Femur (tissue), 1 donor: ENCODE data around the gene NAIF1.

Experiments
- DNase-seq: peaks from one replicate; pipeline ENCODE4 v3.0.0-alpha.2; 2017

The NAIF1 gene

GRCh38 chr9:128102196-128102595 is 35.1 kb upstream of the NAIF1 start:
- peak; percentile 18 for DNase-seq

GRCh38 chr9:128101690-128102089 is 34.6 kb upstream of the NAIF1 start:
- DNase-seq: peak; percentile 18

DNA sequence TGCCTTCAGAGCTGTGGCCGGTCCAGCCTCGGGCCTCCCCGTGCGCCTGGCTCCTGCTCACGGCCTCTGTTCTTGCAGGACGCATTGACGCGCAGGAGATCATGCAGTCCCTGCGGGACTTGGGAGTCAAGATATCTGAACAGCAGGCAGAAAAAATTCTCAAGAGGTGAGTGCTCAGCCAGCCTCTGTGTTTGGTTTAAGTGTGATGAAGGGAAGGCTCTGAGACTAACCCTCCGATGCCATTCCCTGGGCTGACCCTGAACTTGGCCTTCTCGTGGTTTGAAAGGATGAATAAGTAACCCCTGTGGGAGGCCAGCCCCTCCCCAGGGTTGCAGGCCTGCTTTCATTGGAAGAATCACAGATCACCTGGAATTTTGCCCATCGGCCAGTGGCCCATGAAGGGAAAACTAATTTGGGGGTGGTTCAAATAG is 34.1 kb upstream of the NAIF1 start:
- peak; percentile 19 for DNase-seq

GRCh38 chr9:128100581-128100980 is 33.5 kb upstream of the NAIF1 start:
- peak; percentile 23 for DNase-seq

DNA sequence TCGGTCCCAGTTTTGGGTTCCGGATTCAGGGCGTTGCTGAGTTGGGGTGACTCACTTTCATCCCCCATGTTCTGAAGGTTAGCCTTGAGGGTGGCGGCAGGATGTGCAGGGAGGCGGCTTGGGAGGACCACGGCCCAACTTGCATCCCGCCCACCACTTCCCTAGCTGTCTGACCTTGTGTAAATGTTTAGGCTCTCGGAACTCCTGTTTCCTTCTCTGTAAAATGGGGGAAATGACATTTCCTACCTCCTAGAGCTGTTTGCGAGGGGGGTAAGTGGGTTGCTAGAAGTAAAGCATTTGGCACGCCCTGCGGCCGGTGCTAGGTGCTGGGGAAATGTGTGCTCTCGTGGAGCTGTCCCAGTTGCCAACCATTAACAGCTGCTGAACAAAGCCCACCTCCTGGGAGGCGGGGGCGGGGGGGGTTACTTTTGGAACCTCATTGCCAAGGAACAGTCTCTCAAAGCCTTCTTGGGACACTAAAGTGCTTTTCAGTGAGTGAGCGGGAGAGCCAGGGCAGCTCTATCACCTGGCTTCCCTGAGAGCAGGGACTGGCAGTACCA is 32.9 kb upstream of the NAIF1 start:
- peak; percentile 47 for DNase-seq

- DNase-seq: peak; percentile 43
Measured at GRCh38 chr9:128099231-128099931, 32.3 kb upstream of the NAIF1 start.

DNA sequence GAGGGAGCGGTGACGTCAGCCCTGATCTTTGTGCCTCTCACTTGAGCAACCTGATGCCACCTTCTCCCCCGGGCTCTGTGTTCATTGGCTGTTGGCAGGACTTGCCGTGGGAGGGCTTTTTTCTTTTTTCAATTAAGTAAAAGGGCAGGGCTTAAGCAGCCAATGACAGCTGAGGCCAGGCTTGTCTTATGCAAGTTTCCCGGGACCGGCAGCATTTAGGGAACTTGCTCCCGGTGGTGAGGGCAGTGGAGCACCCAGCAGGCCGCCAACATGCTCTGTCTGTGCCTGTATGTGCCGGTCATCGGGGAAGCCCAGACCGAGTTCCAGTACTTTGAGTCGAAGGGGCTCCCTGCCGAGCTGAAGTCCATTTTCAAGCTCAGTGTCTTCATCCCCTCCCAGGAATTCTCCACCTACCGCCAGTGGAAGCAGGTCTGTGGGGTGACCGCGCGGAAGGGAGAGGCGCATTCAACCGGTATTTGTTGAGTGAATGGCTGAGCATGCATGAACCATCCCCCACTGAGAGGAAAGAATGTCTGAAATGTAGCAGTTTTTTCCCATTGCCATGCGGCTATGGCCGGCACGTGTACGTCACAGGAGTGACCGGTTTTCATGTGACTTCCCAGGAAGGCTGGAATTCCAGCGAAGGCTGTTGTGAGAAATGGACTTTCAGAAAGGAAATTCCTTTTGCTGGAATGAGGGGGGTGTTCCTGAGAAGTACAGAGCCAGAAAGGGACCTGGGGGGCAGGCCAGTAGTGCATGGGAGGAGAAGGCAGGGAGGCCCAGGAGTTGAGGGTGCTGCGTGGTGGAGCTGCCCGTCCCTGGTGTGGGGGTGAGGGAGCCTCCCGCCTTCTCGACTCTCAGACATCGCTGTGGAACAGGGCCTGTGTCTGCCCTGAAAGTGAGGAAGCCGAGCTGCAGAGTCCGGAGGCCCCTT is 31.4 kb upstream of the NAIF1 start:
- peak; percentile 92 for DNase-seq

DNA sequence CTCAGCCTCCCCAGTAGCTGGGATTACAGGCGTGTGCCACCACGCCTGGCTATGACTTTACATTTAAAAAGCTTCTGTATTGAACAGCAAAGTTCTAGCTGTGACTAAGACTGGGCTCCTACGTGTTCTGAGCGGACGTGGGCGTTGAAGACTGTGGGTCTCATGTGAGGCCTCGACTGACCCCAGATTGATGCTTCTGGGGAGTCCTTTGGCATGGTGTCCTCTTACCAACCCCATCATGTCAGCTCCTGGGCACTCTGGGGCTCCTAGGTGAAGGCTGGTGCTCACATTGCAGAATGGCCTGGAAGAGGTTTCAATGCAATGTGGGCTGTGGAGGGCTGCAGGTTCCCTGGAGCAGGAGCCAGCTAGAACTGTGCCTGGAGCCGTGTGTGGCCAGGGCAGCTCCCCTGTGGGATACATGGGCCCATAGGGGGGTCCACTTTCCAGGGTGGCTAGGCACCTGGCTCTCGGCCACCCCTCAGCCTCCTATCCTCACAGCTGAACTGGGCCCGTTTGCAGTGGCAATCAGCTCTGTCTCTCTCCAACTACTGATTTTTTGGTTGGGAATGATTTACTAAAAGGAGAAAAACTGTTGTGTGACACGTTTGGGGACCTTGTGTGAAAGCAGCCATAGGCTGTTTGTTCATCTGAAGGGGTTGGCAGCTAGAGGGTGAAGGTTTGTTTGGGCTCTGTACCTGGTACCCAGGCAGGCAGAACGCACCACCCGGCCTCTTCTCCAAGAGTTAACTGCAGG is 30.6 kb upstream of the NAIF1 start:
- no peak for DNase-seq

- DNase-seq: no peak
Measured at GRCh38 chr9:128096616-128097536, 29.8 kb upstream of the NAIF1 start.

DNA sequence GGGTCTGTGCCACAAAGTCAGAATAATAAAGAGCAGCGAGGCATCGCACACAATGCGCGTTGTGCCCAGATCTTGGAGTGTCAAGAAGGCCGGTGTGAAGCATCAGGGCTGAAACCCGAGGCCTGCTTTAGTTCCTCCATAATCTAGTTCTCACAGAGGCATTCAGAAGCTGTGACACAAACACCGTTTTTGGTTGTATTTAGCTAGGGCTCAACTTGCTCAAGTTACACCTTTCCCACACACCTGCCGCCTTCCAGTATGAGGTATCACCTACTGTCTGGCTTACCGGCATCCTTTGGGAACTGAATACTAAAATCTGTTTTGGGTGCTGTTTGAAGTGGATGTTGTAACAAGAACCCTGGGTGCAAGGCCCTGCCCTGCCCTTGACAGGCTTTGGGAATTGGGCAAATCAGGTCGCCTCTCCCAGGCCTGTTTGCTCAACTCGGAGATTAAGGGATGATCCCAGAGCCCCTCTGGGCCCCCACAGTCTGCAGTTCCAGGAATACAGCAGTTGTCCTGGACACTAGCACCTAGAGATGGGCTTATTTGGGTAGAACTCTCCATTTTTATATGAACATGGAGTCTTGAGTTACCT is 27.9 kb upstream of the NAIF1 start:
- DNase-seq: no peak

DNA sequence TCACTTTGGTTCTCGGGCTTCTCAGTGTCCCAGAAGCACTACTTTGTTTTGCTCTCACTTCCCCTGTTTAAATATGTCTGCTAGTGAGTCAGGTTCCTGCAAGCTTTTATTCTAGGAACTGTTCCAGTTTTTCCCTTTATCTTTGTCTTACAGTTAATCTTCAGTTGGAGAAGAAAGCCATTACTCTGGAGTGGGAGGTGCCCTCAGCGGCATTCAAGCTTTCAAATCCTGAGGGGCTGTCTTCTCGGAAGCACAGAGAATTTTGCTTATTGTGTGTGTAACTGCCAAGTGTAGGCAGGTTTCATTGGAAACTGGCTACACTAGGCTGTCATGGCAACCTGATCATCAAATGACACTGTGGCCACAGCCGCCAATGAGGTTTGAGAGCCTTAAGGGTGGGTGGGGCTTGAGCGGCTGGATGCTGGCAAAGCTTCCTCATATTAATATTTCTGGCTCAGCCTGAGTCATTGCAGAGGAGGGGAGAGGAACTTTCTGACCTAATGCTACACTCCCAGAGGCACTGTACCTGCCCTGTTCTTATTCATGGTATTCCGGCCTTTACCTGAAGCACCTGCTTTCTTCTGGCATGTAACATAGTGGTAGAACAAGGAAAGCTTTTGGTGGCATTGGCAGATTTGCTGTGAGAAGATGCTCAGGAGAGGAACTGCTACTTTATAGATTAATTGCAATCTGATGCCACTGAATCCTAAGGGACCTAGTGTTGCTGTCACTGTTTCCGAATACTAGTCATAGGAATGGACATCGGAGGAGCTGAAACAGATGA is 27.2 kb upstream of the NAIF1 start:
- DNase-seq: peak; percentile 97

DNA sequence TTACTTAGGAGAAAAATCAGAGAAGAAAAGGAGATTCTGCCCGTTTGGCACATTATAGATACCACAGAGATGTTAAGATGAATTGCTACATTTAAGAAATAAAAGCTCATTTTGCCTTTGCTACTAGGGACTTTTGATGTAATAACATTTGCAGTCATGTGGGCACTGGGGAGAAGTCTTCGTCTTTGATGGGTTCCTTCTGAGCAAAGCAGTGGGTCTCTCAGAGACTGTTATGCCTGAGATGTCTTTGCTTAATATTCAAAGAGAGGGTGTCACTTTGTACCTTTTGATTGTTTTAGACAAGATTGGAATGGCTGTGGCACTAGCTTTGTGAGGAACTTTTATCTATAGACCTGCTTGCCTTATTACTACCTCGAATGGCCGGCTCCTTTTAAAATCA is 25.9 kb upstream of the NAIF1 start:
- no peak for DNase-seq

DNA sequence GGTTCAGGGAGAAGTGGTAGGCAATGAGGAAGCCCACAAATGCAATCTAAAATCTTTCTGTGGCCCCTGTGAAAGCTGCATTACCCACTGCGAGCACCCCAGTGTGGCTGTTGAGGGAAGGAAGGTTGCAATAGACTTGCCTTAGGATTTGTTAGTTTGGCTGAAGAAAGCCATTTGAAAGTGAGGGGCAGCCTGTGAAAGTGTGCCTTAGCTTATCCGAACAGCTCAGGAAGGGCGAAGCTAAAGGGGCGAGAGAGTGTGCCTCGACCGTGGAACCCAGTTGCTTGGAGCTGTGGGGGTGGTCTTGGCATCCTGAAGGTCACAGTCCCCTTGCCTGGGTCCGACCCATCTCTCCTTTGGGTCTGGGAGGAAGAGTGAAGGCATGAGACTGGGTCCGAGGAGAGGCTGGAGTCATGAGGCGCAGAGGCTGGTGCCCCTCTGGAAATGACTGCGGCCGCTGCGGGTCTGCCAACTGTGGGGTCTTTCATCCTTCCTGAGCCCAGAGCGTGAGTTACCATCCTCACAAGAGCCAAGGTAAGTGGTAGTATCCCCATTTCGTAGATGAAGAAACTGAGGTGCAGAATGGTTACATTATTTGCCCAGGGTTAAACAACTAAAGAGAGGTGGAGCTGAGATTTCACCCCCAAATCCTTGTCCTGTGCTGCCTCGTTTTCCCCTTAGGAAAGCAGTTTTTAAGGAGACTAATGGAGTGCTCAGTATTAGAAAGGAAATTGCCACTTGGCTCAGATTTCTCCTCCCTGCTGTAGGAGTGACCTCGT is 25.3 kb upstream of the NAIF1 start:
- DNase-seq: no peak

GRCh38 chr9:128091571-128091970 is 24.5 kb upstream of the NAIF1 start:
- DNase-seq: no peak

DNA sequence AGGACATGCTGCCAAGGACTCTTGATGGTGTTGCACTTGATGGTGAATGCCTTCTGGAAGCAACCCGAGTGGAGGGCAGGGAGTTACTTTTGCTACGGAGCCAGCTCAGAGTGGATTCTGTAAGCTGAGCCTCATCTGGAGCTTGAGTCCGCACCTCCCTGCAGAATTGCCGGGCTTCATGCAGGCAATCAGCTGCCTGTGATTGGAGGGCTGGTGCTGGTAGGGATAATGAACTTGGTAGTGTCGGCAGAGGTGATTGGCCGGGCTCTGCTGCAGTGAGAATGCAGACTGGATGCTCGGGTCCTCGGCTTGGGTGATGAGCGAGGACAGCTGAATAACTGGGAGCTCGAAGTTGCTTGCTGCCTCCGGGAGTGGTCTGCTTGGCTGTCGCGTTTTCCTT is 24.0 kb upstream of the NAIF1 start:
- peak; percentile 96 for DNase-seq

DNA sequence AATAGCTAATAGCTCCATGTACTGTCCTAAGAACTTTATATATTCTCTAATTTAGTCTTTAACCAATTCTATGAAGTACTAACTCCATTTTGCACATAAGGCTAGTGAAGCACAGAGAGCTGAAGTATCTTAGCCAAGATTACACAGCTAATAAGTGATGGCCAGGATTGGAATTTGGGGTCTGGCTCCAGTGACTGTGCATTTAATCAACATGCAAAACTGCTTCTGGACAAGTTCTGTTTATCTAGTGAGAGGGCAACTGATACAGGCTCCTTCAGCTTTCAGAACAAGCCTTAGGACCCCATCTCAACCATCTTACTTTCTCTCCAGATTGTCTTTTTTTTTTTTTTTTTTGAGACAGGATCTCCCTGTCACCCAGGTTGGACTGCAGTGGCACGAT is 22.2 kb upstream of the NAIF1 start:
- no peak for DNase-seq

DNA sequence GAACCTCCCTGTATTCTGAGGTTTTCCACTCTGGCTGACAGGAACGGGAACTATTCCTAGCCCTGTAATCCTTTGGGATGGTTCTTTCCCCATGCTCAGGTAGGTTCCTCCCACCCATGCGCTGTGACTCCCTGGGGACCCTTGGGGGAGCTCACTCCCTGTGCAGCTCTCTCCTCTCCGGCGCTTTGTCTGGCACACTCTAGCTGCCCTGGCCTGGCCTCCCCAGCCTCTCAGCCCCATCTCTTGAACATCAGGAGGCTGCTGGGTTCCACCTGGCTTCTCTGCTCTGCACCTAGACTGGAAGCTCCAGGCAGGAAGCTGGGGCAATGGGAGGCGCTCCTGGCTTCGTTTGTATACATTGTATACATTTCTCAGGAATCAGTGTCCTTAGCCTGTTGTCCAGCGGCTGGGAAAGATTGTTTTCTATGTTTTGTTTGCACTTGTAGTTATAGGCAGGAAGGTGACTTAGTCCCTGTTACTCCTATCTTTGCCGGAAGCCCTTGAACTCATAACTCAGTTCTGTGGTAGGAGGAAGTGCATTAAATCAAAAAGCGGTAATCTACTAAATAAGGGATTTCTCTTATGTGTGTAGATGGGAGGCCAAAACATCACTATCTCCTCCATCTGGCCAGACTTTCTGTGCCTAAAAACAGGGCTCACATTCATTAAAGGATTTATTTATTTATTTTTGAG is 21.3 kb upstream of the NAIF1 start:
- no peak for DNase-seq

DNA sequence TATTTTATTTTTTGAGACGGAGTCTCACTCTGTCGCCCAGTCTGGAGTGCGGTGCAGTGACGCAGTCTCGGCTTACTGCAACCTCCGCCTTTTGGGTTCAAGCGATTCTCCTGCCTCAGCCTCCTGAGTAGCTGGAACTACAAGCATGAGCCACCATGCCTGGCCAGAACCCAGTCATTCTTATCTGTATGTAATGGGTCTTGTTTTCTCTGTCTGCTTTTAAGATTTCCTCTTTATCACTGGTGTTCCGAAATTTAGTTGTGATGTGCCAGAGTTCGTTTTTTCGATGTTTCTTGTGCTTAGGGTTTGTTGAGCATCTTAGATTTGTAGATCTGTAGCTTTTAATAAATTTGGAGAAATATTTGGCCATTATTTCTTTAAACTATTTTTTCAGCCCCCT is 20.1 kb upstream of the NAIF1 start:
- DNase-seq: no peak

DNA sequence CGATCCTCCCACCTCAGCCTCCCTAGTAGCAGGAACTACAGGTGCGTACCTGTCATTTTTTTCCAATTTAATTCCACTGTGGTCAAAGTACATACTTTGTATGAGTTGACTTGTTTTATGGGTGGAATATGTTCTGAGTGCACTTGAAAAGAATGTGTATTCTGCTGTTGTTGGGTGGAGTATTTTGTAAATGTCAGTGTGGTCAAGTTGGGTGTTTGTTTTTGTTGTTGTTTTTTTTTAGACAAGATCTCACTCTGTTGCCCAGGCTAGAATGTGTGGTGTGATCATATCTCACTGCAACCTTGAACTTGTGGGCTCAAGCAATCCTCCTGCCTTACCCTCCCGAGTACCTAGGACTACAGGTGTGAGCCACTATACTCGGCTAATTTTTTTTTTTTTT is 18.8 kb upstream of the NAIF1 start:
- DNase-seq: no peak
